Nephron (organoid): Measurements from ENCODE around the gene STS.
A peak's percentile ranks its signal among the peaks of the same experiment; 100 is the strongest.

ENCODE experiments used
- H3K27ac Mint-ChIP-seq, 3 experiments: 2 replicates each; pipeline ENCODE4 v1.8.0; 2020; ENCODE audit warnings: mixed read lengths in 3 of 3, mild to moderate bottlenecking in 2 of 3, moderate library complexity in 1 of 3
- H3K27me3 Mint-ChIP-seq: 2 replicates; pipeline ENCODE4 v1.8.0; 2021; ENCODE audit warnings: low read depth, mild to moderate bottlenecking, moderate library complexity, mixed read lengths
- H3K36me3 Mint-ChIP-seq: 2 replicates; pipeline ENCODE4 v1.8.0; 2020; ENCODE audit warnings: low read depth, mixed read lengths
- H3K4me1 Mint-ChIP-seq: 2 replicates; pipeline ENCODE4 v1.8.0; 2020; ENCODE audit warnings: mixed read lengths
- H3K4me3 Mint-ChIP-seq, 3 experiments: 2 replicates each; pipeline ENCODE4 v1.8.0; 2020; ENCODE audit warnings: mild to moderate bottlenecking in 3 of 3, mixed read lengths in 3 of 3, moderate library complexity in 2 of 3
- H3K9me3 Mint-ChIP-seq: 2 replicates; pipeline ENCODE4 v1.8.0; 2020; ENCODE audit warnings: mixed read lengths
- TF ChIP-seq, protein P1 (sequence below), 3 experiments: fragments of 200-600 bp; sonication (generic); IDR thresholded peaks; one replicate each; pipeline ENCODE4 v1.5.0; 2021; ENCODE audit warnings: antibody characterized with exemption in 3 of 3; ENCODE audit not compliant: unreplicated experiment in 3 of 3

Gene STS

DNA sequence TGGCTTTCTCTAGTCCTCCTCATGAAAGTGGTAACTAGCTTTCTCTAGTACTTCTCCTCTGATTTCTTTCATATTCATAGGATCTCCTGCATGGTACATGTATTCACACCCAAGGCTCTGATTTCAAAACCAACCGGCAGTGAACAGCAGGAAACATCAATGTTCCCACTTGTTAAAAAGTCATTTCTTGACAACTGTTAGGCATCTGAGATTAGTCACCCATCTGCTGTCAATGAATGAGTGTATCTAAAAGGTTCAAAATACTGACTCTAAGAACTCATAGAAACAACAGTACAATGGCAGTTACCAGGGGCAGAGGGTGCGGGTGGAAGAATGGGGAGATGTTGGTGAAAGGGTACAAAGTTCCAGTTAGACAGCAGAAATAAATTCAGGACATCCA lies 31.9 kb downstream of the STS start:
- TF ChIP-seq, protein P1, sequence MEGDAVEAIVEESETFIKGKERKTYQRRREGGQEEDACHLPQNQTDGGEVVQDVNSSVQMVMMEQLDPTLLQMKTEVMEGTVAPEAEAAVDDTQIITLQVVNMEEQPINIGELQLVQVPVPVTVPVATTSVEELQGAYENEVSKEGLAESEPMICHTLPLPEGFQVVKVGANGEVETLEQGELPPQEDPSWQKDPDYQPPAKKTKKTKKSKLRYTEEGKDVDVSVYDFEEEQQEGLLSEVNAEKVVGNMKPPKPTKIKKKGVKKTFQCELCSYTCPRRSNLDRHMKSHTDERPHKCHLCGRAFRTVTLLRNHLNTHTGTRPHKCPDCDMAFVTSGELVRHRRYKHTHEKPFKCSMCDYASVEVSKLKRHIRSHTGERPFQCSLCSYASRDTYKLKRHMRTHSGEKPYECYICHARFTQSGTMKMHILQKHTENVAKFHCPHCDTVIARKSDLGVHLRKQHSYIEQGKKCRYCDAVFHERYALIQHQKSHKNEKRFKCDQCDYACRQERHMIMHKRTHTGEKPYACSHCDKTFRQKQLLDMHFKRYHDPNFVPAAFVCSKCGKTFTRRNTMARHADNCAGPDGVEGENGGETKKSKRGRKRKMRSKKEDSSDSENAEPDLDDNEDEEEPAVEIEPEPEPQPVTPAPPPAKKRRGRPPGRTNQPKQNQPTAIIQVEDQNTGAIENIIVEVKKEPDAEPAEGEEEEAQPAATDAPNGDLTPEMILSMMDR (IDR thresholded peaks at IDR 0.05; ENCODE audit: unreplicated experiment in 3 of 3): no peak
- no peaks in the 10 kb centered on the region for H3K9me3 Mint-ChIP-seq
- H3K4me1 Mint-ChIP-seq: no peaks in the 10 kb centered on the region
- H3K27me3 Mint-ChIP-seq: peaks cover 5% of the 10 kb centered on the region
- H3K4me3 Mint-ChIP-seq: no peak overlapping the region
- H3K27ac Mint-ChIP-seq: no peak overlapping the region
- H3K36me3 Mint-ChIP-seq: no peaks in the 10 kb centered on the region

DNA sequence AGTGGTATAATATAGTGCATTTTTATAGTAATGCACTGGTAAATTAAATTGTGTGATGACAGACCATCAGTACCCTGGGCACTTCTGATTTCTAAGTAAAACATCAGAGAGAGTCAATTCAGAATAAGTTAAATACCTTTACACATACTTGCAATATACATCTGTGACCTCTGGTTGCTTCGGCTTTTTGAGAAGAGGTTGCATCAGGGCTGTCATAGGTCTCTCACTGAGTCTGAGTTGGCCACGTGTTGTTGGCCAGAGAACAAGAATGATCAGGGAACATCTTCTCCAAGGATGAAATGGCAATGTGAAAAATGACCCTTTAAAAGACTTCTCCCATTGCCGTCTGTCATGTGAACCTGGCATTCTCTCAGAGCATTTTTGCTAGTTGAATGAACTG lies 37.3 kb downstream of the STS start:
- Mint-ChIP-seq H3K9me3 (no peaks in the 10 kb centered on the region), H3K27ac (no peak overlapping the region), H3K27me3 (no peaks in the 10 kb centered on the region), H3K4me1 (peaks cover 11% of the 10 kb centered on the region), H3K4me3 (no peak overlapping the region), H3K36me3 (no peaks in the 10 kb centered on the region)
- TF ChIP-seq, protein P1 (IDR thresholded peaks at IDR 0.05; ENCODE audit: unreplicated experiment in 3 of 3): no peak

DNA sequence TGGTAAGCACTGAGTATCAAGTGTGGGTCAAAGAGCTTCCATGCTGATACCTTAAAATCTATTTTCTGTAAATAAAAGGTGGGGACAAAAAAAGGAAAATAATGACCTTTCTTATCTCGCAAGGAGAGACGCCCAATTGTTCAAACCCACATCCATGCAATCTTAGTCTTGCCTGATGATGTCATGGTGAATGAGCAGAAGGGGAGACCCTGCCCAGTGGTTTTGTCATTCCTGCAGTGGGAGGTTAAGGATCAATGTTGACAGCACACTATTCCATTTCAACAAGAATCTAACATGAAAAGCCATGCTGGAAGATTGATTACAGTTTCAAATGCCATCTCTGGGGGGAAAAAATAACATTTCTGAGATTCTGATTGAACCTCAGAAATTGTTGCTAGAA lies 41.2 kb downstream of the STS start:
- Mint-ChIP-seq H3K27me3 (no peaks in the 10 kb centered on the region), H3K4me1 (peaks cover 11% of the 10 kb centered on the region), H3K27ac (no peak overlapping the region), H3K36me3 (no peaks in the 10 kb centered on the region), H3K4me3 (no peak overlapping the region), H3K9me3 (no peaks in the 10 kb centered on the region)
- TF ChIP-seq, protein P1 (IDR thresholded peaks at IDR 0.05; ENCODE audit: unreplicated experiment in 3 of 3): no peak

DNA sequence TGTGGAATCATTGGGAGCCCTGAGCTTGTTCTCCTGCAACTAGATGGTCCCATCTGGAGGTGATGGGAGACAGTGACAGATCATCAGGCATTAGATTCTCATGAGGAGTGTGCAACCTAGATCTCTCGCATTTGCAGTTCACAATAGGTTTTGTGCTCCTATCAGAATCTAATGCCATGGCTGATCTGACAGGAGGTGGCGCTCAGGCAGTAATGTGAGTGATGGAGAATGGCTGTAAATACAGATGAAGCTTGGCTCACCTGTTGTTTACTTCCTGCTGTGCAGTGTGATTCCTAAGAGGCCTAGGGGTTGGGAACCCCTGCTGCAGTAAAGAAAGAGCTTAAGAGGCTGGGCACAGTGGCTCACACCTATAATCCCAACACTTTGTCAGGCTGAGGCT lies 42.6 kb downstream of the STS start:
- no peaks in the 10 kb centered on the region for H3K27me3 Mint-ChIP-seq
- H3K9me3 Mint-ChIP-seq: no peaks in the 10 kb centered on the region
- TF ChIP-seq, protein P1 (IDR thresholded peaks at IDR 0.05; ENCODE audit: unreplicated experiment in 3 of 3): no peak
- H3K4me3 Mint-ChIP-seq: no peak overlapping the region
- H3K27ac Mint-ChIP-seq: no peak overlapping the region
- H3K4me1 Mint-ChIP-seq: peaks cover 11% of the 10 kb centered on the region
- no peaks in the 10 kb centered on the region for H3K36me3 Mint-ChIP-seq

DNA sequence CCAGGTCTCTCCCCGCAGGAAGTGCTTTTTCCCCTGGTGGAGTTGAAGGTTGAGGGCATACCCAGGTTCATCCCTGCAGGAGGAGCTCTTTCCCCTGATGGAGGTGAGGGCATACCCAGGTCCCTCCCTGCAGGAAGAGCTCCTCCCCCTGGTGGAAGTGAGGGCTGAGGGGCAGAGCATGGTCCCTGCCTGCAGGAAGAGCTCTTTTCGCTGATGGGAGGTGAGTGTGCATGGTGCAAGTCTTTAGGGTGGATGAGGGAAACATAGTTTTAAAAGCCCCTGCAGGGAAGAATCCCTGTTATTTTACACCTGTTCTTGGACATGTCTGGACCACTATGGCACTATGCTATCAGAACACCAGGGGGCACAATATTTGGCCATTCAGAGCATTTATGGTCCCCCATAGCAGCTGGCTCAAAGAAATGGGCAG lies 44.2 kb downstream of the STS start:
- Mint-ChIP-seq H3K36me3 (no peaks in the 10 kb centered on the region), H3K4me3 (no peak overlapping the region), H3K27ac (no peak overlapping the region), H3K4me1 (peaks cover 11% of the 10 kb centered on the region), H3K27me3 (no peaks in the 10 kb centered on the region), H3K9me3 (no peaks in the 10 kb centered on the region)
- TF ChIP-seq, protein P1 (IDR thresholded peaks at IDR 0.05; ENCODE audit: unreplicated experiment in 3 of 3): peak in 1 of 3 experiments; percentile 6

DNA sequence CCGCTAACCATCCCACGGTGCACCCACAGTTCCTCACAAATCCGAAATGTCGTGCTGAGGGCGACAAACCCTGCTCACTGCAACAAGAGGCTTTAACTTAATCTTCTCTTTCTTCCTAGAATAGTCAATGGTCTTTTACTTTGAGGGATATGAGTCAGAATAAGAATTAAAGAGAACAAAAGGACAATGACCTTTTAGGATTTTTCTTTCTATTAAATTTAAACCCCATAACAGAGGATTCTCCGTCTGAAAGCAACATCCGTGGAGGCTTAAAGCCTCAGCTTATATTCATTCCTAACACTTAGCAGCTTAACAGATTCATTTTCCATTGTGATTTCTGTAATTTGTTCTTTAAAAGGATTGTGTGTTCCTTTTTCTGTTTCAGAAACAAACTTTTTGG lies 45.4 kb downstream of the STS start:
- no peaks in the 10 kb centered on the region for H3K27me3 Mint-ChIP-seq
- H3K27ac Mint-ChIP-seq: no peak overlapping the region
- H3K9me3 Mint-ChIP-seq: no peaks in the 10 kb centered on the region
- H3K4me1 Mint-ChIP-seq: peaks cover 11% of the 10 kb centered on the region
- H3K36me3 Mint-ChIP-seq: no peaks in the 10 kb centered on the region
- TF ChIP-seq, protein P1 (IDR thresholded peaks at IDR 0.05; ENCODE audit: unreplicated experiment in 3 of 3): no peak
- H3K4me3 Mint-ChIP-seq: no peak overlapping the region
